Activated naive CD4-positive, alpha-beta T cell (primary cell): ENCODE measurements around the gene IKZF2.

Experiments used
- DNase-seq, 4 experiments: peaks; one replicate each; lab custom pipeline; 2025; lab: John Stamatoyannopoulos, UW

IKZF2 gene

GRCh38 chr2:212998626-212999359 lies 152.6 kb downstream of the IKZF2 start:
- no peak for DNase-seq

GRCh38 chr2:212997526-212998020 lies 153.8 kb downstream of the IKZF2 start:
- no peak for DNase-seq

DNA sequence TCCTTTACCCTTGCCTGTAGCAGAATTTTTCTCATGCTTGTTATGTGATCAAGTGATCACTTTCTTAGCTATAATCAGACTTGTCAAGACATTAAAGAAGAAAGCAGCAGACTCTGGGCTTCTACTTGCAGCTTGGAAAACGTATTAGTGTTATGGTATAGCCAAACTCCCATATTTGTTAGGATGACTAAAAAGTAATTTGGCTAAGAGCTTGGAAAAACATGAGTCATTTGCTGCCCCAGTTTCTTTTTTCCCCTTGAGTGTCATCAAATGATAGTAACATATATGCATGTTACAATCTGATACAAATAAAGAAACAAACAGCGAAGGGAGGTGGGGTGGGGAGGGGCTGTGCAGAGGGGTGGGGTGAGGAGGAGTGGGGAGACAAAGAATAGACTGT lies 155.5 kb downstream of the IKZF2 start:
- DNase-seq: no peak

DNA sequence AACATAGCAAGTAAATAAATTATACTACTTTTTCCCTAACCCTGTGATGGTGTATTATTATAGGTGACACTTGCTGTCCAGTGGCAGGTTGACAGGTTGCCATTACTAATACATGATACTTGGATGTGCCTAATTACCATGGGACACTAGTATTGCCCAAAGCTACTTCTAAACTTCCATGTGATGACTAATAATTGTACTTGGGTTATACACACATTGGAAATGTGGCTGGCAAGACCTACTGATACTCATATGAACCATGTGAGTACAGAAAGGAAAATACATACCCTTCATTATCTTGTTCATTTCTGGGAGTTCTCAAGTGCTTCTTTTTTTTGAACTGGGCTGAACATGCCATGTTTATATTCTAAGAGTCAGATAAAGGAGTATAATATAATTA lies 156.4 kb downstream of the IKZF2 start:
- DNase-seq: no peak

- DNase-seq: no peak
Measured at GRCh38 chr2:212991120-212991519, 160.3 kb downstream of the IKZF2 start.

DNA sequence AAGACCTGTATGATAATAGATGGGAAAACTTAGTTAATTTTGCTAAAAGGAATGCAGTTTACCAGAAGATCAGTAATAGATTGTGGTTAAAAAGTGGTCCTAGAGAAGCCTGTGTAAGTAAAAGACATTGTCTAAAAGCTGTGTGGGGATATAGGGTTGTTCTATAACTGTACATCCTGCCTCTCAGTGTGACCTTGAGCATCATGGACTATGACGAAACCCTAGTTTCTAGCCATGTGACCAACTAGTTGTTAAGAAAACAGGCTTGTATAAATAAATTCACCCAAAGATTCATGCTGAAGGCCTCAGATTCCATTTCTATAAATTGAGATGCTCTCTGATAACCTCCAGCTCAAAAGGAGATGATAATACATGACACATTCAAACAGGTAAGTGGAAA lies 160.7 kb downstream of the IKZF2 start:
- no peak for DNase-seq

- no peak for DNase-seq
Measured at GRCh38 chr2:212987492-212987891, 163.9 kb downstream of the IKZF2 start.

DNA sequence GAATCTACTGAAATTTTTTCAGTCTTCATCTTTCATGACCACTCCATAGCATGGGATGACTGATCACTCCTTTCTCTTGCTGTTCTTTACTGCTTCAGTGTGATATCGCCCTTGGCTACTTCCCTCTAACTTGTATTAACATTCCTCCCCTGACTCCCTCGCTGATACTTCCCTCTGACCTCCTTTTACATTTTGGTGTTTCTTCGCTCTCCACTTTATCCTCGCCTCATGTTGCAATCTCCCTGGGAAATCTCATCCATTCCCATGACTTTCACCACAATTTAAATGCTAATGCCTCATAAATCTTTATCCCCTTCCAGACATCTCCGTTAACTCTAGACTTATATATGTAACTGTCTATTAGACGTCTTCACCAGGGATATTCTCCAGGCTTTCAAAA lies 167.3 kb downstream of the IKZF2 start:
- DNase-seq: no peak

DNA sequence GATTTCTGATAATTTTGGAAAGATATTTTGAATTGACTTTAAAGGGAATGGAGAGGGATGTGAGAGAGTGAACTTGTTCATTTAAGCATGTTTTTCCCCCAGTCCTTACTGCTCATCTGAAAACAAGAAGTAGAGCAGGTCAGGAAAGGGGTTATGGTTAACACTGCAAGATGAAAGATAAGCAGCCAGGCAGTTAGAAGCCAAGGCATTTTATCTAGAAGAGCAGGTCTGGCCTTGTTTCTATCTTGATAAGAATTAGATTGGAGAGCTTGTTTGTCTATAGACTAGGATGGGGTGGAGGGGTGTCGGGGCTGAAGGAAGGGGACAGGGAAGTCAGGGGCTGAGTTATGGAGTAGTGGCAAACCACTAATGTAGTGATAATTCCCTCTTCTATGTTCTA lies 171.6 kb downstream of the IKZF2 start:
- DNase-seq: no peak

GRCh38 chr2:212979046-212979612 lies 172.3 kb downstream of the IKZF2 start:
- DNase-seq: no peak

GRCh38 chr2:212977152-212977551 lies 174.3 kb downstream of the IKZF2 start:
- DNase-seq: no peak

DNA sequence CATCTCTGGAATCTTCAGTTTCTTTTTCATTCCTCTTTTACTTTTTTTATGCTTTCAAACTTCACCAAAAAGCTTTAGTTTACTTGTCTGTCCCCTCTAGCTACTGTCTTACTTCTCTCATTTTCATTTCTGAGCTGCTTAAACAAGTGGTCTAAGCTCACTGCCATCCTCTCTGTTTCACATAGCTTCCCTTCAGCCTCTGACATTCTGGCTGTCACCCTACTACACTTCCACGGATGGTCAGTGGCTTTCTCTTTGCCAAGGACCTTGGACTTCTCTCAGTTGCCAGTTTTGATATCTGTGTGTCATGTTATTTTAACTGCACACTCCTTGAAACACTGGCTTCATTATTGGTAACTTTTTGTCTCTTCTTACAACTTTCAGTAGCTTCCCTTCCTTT lies 176.1 kb downstream of the IKZF2 start:
- no peak for DNase-seq

- no peak for DNase-seq
Measured at GRCh38 chr2:212974692-212975091, 176.7 kb downstream of the IKZF2 start.

DNA sequence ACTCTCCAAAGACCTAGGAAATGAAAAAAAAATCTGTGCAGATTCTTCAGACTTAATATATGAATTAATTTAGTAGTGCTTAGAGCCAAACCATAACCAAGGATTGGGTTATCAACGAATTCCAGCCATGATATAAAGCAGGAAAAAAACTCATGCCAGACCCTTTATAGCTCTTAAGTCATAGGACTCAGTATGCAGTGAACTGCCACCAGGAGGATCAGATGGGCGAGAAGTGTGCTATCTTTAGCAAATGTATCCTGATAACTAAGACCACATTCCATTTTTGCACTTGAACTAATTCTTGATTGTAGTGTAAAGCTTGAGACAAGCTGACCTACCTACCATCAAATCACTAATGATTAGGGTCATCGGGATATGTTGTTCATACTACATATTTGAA lies 178.1 kb downstream of the IKZF2 start:
- no peak for DNase-seq

- no peak for DNase-seq
Measured at GRCh38 chr2:212970132-212970531, 181.3 kb downstream of the IKZF2 start.

DNA sequence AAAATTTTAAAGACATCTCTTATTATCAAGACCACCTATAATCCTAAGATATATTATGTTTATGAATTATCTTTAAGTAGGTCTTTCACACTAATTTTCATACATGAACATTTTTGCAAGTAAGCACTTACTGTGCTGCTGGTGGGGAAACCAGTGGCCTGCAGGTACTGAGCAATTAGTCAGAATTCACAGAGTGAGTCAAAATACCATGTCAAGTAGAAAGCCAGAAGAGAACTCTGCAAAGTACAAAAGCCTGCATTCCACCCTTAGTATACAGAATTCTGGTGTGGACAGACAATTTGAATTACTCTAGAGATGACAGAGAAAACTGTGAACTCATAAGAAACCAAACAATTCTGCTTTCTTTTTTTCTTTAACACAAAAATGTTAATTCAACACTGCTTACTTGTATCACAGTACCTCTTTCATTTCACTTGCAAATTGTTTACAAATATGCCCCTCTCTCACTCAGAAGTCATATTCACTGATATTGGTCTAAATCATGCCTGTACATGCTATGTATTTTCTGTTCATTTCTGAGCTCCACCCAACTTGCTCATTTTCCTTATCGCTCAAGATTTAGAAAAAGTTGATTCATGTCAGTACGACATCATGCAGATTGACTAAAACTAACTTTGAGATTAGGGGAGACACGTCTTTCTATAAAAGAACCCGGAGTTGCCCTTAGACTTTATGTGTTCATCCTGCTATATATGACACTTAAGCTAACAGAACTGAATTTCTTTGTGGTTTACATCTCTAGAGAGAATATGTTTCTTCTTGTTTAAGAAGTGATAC lies 182.9 kb downstream of the IKZF2 start:
- no peak for DNase-seq

GRCh38 chr2:212966884-212967283 lies 184.5 kb downstream of the IKZF2 start:
- no peak for DNase-seq

GRCh38 chr2:212962691-212963090 lies 188.7 kb downstream of the IKZF2 start:
- no peak for DNase-seq

DNA sequence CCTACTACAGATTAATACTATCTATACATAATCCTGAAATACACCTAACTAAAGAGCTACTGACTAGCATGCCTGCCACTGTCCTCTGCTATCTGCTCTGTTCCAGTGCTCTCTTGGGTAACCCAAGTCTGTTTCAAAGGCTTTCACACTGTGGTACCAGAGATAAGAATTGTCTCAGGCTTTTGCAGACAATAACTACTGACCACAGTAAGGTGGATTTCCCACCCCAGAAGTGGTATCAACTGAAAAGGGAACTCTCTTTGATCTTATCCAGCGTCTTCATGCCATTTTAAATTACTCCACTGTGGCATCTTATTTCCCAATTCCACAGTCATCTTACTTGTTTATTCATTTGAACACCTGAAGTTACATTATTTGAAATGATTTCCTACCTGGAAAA lies 190.2 kb downstream of the IKZF2 start:
- DNase-seq: no peak

DNA sequence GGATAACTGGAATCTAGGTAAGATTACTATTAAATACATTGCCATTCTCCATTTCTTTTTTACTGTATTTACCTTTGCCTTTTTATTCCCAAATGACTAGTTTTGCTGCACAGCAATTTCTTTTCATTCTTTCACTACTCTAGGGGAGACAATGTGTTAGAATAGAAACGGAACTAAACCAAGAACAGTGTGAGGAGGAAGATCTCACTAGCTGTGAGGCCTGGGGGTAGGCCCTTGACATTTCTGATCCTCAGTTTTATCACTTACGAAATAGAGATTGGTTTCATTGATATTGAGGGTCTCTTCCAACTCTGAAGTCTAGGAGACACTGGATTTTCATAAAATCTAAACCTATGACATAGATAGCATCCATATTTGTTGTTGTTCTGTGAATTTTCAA lies 191.1 kb downstream of the IKZF2 start:
- no peak for DNase-seq

GRCh38 chr2:212959471-212960117 lies 191.8 kb downstream of the IKZF2 start:
- no peak for DNase-seq

- DNase-seq: no peak
Measured at GRCh38 chr2:212958757-212959295, 192.6 kb downstream of the IKZF2 start.
